Measurements from ENCODE around the gene GTF2H4.
"Not testable (repeated sequence)": the region's sequence is repeated elsewhere in the genome, so short reads cannot be mapped to it uniquely, and the experiment has no call there.

The GTF2H4 gene

GRCh38 chr6:30917041-30917440, 9.0 kb downstream of the GTF2H4 start:
- FAIRE-seq = no peak
- DNase-seq (ENCODE audit: insufficient read length, low spot score) = no peak

DNA sequence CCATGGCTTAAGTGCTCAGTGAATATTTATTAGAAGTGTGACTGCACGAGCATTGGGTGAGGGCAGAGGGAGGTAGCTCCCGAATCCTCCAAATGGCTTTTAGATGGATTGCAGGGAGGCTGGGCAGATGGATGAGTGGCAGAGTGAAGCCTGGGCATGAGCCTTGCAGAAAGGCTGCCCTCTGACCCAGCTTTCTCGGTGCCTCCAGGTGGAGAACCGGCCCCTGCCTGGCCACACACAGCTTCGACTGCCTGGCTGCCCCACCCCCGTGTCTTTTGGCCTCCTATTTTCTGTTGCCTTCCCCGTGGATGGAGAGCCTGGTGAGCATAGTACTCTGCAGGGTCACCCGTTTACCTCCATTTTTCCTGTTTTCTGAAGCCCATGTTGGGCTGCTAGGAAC, 9.5 kb downstream of the GTF2H4 start:
- no peak for FAIRE-seq
- DNase-seq (ENCODE audit: insufficient read length, low spot score) = no peak

GRCh38 chr6:30918670-30919069, 10.7 kb downstream of the GTF2H4 start:
- FAIRE-seq (no peak), DNase-seq (ENCODE audit: insufficient read length, low spot score) (no peak)

- no peak for FAIRE-seq
Observed at GRCh38 chr6:30922447-30922852, 14.4 kb downstream of the GTF2H4 start.

DNA sequence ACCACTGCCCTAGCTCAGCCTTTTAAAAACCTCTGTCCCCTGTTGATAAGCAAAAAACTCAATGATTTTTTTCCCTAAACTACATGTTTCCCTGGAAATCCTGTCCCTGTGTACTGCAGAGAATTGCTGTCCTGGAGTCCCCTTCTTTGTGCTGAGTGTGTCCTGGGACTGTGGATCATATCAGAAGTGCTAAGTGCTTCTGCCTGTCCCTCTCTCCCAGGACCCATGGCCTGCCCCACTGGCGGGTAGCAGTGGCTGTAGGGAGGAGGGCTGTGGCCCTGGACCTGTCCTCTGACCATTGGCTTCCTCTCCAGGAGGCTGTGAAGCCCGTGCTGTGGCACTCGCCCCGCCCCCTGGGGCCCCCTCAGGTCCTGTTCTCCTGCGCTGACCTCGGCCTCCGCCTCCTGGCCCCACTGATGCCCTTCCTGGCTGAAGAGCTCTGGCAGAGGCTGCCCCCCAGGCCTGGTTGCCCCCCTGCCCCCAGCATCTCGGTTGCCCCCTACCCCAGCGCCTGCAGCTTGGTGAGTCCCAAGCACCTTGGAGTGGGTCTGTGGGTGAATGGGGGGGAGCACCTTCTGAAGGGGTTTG, 16.1 kb downstream of the GTF2H4 start:
- DNase-seq (ENCODE audit: insufficient read length, low spot score); FAIRE-seq: not testable (repeated sequence)

More at GRCh38 chr6:30922447-30922852, 14.4 kb downstream of the GTF2H4 start:
- DNase-seq (ENCODE audit: insufficient read length, low spot score) = no peak

DNA sequence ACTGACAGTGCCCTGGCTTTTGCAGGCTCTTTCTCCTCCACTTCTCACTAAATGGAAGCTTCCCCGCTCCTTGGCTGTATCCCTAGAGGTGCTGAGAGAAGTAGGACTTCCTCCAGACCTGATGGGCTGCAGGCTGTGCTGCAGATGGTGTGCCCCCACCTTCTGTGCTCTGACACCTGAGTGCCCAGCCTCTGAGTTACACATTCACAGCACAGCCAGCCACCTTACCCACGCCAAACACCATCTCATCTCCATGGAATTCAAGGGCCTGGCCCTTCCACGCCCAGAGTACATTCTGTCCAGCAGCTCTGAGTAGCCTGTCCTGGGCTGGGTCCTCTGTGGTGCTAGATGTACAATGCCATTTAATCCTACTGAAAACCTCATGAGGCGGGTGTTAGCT, 18.6 kb downstream of the GTF2H4 start:
- no peak for DNase-seq (ENCODE audit: insufficient read length, low spot score)
- FAIRE-seq = no peak

DNA sequence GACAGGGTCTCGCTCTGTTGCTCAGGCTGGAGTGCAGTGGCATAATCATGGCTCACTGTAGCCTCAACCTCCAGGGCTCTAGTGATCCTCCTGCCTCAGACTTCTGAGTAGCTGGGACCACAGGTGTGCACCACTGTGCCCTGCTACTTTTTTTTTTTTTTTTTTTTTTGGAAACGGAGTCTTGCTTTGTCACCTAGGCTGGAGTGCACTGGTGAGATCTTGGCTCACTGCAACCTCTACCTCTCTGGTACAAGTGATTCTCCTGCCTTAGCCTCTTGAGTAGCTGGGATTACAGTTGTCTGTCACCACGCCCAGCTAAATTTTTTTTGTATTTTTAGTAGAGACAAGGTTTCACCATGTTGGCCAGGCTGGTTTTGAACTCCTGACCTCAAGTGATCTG, 19.1 kb downstream of the GTF2H4 start:
- not testable (repeated sequence) for FAIRE-seq; DNase-seq (ENCODE audit: insufficient read length, low spot score)

DNA sequence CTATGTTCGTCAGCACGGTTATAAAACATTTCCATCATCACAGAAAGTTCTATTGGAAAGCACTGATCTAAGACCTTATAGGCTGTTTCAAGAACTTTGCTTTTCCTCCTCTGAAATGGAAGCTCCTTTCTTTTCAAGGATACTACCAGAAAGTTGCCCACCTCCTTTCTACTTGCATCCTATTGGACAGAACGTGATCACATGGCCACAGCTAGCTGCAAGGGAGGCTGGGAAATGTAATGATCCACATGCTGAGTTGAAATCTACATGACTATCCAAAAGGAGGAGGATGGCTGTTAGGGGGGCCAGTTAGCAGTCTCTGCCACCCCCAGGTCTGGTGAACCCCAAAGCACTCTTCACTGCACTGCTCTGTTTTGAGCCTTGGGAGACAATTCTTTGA, 20.7 kb downstream of the GTF2H4 start:
- DNase-seq (ENCODE audit: insufficient read length, low spot score) = no peak
- FAIRE-seq = no peak

- FAIRE-seq (no peak), DNase-seq (ENCODE audit: insufficient read length, low spot score) (no peak)
Observed at GRCh38 chr6:30930506-30930905, 22.5 kb downstream of the GTF2H4 start.

GRCh38 chr6:30931272-30931671, 23.3 kb downstream of the GTF2H4 start:
- FAIRE-seq (no peak), DNase-seq (ENCODE audit: insufficient read length, low spot score) (no peak)

DNA sequence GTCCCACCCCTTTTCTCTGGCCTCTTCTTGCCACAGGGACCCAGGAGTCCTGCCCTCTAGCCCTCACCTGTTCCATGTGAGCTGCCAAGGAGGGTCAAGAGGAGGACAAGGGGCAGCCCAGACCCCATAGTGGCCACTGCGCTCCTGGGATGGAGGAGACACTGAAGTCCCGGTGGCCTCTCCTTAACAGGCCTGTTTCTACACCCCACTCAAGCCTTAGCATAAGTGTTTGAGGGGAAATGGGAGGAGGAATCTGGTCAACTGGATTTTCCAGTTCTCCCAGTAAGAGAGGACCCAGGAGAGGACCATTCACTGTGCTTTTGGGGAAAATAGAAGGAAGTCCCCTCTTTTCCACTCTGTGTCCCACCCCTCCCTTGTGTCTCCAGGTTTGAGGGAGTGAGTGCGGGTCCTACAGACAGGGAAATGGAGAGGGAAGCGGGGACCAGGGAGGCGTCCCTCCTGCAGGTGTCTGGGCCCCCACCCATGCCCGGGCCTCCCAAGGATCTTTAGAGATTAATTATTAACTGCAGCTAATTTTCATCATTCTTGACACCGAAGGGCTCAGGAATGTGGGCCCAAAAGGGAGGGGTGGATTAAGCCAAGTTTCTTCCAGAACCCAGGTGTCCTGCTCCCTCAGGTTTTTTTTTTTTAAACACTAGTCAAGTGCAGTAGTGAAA, 24.1 kb downstream of the GTF2H4 start, which contains the start of gene SFTA2:
Gene SFTA2, minus strand, starts transcription at position 202 of the 677 bp plus-strand sequence. Its CDS starts 74 bp downstream, at position 128.
- DNase-seq (ENCODE audit: insufficient read length, low spot score) = no peak
- no peak for FAIRE-seq

- DNase-seq (ENCODE audit: insufficient read length, low spot score) (no peak), FAIRE-seq (no peak)
Observed at GRCh38 chr6:30932665-30933365, 24.8 kb downstream of the GTF2H4 start.

- DNase-seq (ENCODE audit: insufficient read length, low spot score) = no peak
- FAIRE-seq = no peak
Observed at GRCh38 chr6:30935018-30935417, 27.0 kb downstream of the GTF2H4 start.

DNA sequence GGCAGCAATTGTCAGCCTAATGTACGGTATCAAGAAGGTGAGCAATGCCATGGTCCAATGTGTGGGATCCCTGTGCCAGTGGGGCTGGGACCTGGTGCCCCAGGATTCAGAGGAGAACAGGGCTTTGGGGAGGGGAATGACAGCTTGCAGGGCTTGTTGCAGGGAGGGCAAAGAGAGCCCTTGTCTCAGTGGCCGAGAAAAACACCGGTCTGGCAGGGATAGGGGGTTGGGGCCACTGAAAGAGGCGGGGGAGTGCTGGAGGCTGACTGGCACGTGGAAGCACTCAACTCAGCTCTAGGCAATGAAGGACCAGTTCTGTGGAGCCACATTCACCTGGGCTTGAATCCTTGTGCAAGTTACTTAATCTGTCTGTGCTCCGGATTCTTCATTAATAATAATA, 29.3 kb downstream of the GTF2H4 start:
- DNase-seq (ENCODE audit: insufficient read length, low spot score) = no peak
- FAIRE-seq = no peak

GRCh38 chr6:30938730-30939129, 30.7 kb downstream of the GTF2H4 start:
- DNase-seq (ENCODE audit: insufficient read length, low spot score) (no peak), FAIRE-seq (no peak)

- no peak for DNase-seq (ENCODE audit: insufficient read length, low spot score)
- no peak for FAIRE-seq
Observed at GRCh38 chr6:30939473-30939872, 31.5 kb downstream of the GTF2H4 start.

- FAIRE-seq = no peak
- no peak for DNase-seq (ENCODE audit: insufficient read length, low spot score)
Observed at GRCh38 chr6:30940361-30940986, 32.5 kb downstream of the GTF2H4 start, which contains the start of gene MUCL3. Gene MUCL3, plus strand, starts transcription at chr6:30940973. Its CDS starts 27 bp downstream, at chr6:30941000.

DNA sequence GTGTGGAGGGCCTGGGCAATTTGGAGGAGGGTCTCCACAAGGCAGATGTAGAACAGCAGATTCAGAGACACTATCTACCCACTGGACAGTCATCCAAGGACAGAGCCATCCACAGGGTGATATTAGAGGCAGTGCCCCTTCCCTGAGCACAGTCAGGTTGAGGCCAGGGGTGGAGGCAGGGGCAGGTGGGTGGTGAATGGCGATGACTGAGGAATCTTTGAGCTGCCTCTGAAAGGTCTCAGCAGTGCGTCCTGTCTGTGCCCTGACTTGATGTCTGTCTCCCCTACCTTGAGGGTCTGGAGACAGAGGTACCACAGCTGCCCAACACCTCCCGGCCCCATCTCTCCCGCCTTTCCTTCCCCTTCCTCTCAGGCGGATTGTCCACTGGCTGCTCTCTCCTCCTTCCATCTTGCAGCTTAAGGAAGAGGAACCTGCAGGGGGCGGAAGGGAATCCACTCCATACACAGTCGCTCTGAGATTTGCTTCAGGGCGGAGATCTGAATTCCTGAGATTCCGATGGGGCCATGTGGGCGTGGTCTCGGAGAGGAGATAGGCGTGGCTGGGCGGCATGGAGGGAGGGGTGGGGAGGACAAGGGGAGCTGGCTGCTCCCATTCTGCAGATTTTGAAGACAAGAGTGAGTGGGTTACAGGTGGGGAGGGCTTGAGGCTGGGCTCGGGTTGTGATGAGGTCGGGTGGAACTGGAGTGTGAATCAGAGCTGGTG, 34.5 kb downstream of the GTF2H4 start:
- FAIRE-seq = no peak

GRCh38 chr6:30944051-30944450, 36.0 kb downstream of the GTF2H4 start:
- DNase-seq (ENCODE audit: insufficient read length, low spot score) = no peak
- no peak for FAIRE-seq

More for the DNA sequence above, 34.5 kb downstream of the GTF2H4 start:
- no peak for DNase-seq (ENCODE audit: insufficient read length, low spot score)

- FAIRE-seq (no peak), DNase-seq (ENCODE audit: insufficient read length, low spot score) (no peak)
Observed at GRCh38 chr6:30945281-30945680, 37.3 kb downstream of the GTF2H4 start.

DNA sequence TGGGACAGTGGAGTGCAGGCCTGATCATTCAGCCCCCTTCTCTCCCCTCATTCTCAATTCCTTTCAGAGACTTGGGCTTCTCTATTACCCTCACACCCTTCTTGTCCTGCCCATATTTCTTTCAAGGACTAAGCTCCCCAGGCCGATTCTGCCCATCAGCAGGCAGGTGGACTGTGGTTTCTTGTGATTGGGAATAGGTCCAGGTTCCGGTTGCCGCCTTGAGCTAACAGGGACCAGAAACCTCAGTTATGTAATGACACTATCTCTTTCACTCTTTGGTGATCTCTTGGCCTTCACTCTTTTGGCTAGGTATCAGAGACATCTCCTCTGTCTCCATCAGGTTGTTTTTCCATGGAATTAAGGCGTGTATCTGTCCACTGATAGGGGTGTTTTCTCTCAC, 39.2 kb downstream of the GTF2H4 start:
- FAIRE-seq (no peak), DNase-seq (ENCODE audit: insufficient read length, low spot score) (no peak)

Data from GM19239 (cell line).